NCI-H748 (cell line): Measurements from ENCODE around the gene PNCK.

Source experiments
- DNase-seq: peaks from one replicate; lab custom pipeline; 2025; ENCODE audit not compliant: unreplicated experiment; lab: John Stamatoyannopoulos, UW

The PNCK gene

GRCh38 chrX:153628665-153629064 lies 44.9 kb downstream of the PNCK start:
- DNase-seq = no peak

- no peak for DNase-seq
These were observed 45.5 kb downstream of the PNCK start for GRCh38 chrX:153628129-153628528.

DNA sequence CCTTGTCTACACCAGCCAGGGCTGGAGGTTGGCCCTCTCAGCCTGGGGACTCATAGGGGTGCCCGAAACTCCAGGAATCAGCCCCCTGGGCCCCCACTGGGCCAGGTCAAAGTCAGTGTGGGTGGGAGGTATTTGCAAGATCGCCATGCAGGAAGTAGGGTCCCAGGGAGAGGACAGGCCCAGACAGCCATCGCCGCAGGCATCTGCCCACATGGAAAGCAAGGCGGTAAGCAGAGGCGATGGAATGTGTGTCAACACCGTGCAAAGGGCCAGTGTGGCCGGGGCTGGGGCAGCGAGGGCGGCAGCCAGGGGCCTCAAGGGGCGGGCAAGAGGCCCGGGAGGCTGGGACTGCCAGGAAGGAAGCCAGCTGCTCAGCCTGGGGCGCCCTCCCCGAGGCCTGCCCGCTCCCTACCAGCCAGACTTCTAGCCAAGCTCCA lies 45.9 kb downstream of the PNCK start:
- DNase-seq = no peak

DNA sequence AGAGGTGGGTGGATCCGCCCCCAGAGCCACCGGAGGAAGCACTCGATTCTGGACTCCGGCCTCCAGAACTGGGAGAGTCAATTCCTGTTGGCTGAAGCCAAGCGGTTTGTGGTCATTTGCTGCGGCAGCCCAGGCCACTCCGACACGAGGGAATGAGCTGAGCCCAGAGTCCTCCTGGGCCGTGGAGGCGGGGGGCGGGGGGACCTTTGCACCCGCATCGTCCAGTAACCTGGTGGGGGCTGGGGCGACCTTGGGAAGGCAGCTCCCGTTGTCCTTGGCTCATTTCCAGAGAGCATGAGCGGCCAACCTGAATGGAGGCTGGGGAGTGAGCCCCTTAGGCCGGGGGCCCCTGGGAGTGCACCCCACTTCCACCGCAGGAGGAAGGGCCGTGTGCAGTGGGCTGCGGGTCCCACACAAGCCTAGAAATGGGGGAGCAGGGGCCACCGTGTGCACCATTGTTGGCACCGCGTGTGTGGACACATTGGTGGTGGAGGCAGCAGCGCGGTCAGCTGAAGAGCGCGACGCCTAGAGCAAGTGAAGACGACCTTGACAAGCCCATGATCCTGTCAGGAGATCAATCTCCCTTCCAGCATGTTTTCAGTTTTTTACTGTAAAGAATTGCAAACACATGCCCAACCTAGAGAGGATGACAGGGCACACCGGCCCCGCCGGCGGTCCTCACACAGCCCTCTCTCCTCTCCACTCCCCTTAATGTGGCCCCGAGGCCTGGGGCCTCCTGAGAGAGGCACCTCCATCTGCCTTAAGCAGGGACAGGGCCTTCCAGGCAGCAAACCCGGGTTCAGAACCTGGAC lies 46.5 kb downstream of the PNCK start:
- DNase-seq = no peak

DNA sequence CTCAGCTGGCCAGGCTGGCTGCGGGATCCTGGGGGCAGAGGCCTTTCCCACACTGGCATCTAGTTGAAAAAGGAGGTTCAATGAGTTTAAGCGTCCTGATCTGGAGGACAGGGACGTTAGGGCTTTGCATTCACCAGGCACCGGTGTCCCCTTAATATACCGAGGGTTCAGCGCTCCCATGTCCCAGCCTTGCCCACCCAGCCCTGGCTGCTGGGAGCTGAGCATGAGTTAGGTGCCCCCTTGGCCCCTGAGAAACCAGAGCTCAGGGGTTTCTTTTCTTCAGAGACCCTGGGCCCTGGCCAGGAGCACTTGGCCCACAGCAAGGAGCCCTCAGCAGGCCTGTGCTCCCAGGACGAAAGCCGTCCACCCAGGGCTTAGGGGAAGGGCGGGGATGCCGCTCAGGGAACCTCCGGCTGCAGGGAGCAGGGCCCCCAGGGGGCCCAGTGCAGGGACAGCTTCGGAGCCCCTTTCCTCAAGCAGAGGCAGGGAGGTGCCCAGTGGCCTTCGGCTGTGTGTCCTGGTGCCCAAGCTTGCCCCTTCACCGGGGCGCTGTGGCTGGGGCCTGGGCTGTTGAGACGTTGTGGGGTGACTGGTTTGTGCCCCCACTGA lies 47.5 kb downstream of the PNCK start:
- no peak for DNase-seq

GRCh38 chrX:153625271-153626024 lies 48.2 kb downstream of the PNCK start:
- no peak for DNase-seq

DNA sequence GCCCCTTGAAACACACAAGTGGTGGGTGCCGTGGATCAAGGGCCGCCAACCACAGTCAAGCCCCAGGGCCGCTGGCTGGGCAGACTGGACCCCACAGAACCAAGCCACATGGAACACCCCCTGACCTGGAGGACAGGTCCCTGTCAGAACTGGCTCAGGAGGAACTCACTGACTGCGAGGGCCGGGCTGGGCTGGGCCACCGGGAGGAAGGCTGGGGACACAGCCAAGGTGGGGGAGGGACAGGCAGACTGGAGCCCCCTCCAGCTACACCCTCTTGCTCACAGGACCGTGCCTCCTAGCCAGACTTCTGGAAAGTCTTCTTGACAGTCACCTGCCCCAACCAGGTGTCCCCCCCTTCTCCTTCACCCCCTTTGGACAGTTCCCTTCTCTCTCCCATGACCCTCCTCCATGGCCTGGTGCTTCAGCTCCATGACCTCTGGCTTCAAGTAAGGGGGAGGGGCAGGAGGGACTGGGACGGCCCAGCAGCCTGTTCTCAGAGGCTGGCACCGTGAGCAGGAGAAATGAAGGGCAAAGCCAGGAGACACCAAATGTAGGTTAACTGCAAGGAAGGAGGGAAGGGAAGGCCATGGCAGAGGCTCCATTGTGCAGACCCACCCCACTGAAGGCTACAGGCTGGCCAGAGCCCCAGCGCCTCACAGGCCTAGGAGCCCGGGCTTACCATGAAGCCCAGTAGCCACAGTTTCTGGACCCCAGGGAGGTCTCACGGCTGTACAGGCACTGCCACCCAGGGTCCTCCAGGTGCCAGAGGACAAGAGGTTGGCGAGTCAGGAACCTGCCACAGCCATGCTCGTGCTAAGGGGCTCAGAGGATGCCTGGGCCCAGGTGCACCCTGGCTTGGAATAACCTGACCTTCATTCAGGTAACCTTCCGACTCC lies 49.2 kb downstream of the PNCK start:
- DNase-seq = no peak

GRCh38 chrX:153623310-153624029 lies 50.1 kb downstream of the PNCK start:
- DNase-seq = no peak

GRCh38 chrX:153622661-153623309 lies 50.8 kb downstream of the PNCK start:
- DNase-seq = no peak

- DNase-seq = no peak
These were observed 51.5 kb downstream of the PNCK start for GRCh38 chrX:153621949-153622598.

DNA sequence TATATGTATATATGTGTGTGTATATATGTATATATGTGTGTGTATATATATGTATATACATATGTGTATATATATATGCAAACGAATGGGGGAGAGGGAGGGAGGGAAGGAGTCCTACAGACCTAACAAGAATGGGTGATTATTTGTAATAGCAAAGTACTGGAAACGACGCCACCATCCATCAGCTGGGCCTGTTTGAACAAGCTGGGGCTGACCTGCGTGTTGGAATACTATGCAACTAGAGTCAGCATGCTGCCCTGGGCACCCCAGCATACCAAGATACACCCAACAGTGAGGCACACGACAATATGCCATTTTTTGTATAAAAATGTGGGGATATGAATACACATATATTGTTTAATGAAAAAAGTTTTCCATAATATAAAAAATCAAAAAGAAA lies 53.0 kb downstream of the PNCK start:
- DNase-seq = no peak
